Pancreas (tissue), 10 donors: ENCODE results near the gene TTC39B. TPM values are rescaled to one million over a fixed set of nuclear protein-coding genes. Genes with fewer than 3 reads are reported as not detected.

Source experiments
- ATAC-seq, 4 donors: fragments of 200-7000 bp; cut with Tn5 transposase; one replicate each; pipeline versions ENCODE4 v1.8.0 to v1.9.1; 2020; ENCODE audit warnings: mild to moderate bottlenecking in 4 of 4, moderate library complexity in 4 of 4
- DNase-seq, 6 donors: peaks; one replicate each; pipeline ENCODE4 v3.0.0-alpha.2; 2020
- FAIRE-seq: peaks from 2 replicates; lab custom pipeline; 2012; peaks lifted over from hg19 to GRCh38; lab: Jason Lieb, UNC
- H3K27ac ChIP-seq, 4 donors: fragments of 200-600 bp; sonication (generic); 1 replicate in 3 of 4; 2 replicates in 1 of 4; pipeline versions ENCODE4 v1.5.0 to v1.8.0; 2020
- H3K27me3 ChIP-seq, 4 donors: fragments of 200-600 bp; one replicate each; pipeline ENCODE4 v1.8.0; 2021
- H3K36me3 ChIP-seq, 3 donors: fragments of 200-600 bp; sonication (generic) in 1 of 3; one replicate each; pipeline versions ENCODE4 v1.5.0 to v1.8.0; 2020 to 2021
- H3K4me1 ChIP-seq, 3 donors: fragments of 200-600 bp; one replicate each; pipeline ENCODE4 v1.8.0; 2021
- H3K4me3 ChIP-seq, 4 donors: fragments of 200-600 bp; sonication (generic) in 2 of 4; one replicate each; pipeline versions ENCODE4 v1.5.0 to v1.8.0; 2020 to 2021
- H3K9me3 ChIP-seq, 4 donors: fragments of 200-600 bp; one replicate each; pipeline ENCODE4 v1.8.0; 2021
- CTCF ChIP-seq, 4 donors: fragments of 200-600 bp; sonication (generic) in 3 of 4; IDR thresholded peaks; one replicate each; pipeline versions ENCODE4 v1.5.0 to v1.8.0; 2021; ENCODE audit warnings: antibody characterized with exemption in 4 of 4
- WGBS, 2 donors: extraction: QIAGEN DNeasy Blood & Tissue Kit; methylation state at CpG; one replicate each; pipeline ENCODE4 v1.1.7; 2013; 5-methylcytosine and 5-hydroxymethylcytosine counted together
- intact Hi-C, 3 donors: fragments of 100-400 bp; cut with DNase I; formaldehyde crosslinking; loops; one replicate each; pipeline versions ENCODE4 v1.11.1 to v1.14.2; 2022
- polyA plus RNA-seq, 2 donors: library from polyadenylated mRNA; stranded (reverse); fragments of 200-250 nt; gene quantifications; one replicate each; pipeline ENCODE4 v1.2.3, GENCODE V29; 2013
- total RNA-seq, 6 donors: library from RNA; stranded (reverse); fragmentation: NEBNext Ultra II Directional in 4 of 6; extraction: Animal tissue kit (Norgen Biotek cat#: 25700) in 4 of 6; gene quantifications; one replicate each; pipeline versions ENCODE4 v1.2.1 to v1.2.4, GENCODE V29; 2021 to 2023
- donor health status: healthy with polysubstance abuse.
- donor health status: DM: no; HTN: no; CAD: no; lungs with moderate emphysema.
- donor health status: DM: no; HTN: no; CAD: no.
- donor health status: control.
- donor health status: control.
- donor health status: Bipolar disorder and iron deficiency.
- donor health status: DM: yes; HTN: yes; CAD: no.
- donor health status: DM: no; HTN: no; CAD: no.
- donor health status: DM: no; HTN: no; CAD: no.
- donor health status: DM: yes; HTN: yes; CAD: no.

The TTC39B gene
- total and polyA plus RNA-seq, 8 donors = 1.5 to 12.1 (median 5.1) TPM

DNA sequence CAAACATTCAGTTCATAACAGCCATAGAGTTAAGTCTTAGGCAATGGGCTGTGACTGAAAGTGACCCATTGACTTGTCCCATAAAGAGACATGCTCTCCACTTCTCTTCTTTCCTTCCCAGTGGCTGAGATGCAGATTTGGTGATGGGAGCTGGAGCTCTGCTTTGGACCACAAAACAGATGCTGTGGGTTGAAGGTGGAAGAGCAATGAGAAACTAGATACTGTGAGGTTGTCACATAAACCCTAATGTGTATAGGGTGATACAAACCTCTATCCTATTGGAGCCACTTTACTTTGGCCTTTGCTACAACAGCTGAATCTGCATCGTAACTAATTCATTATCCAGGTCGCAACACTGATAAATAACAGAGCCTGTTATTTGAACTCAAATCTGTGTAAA lies 192.0 kb downstream of the TTC39B start:
- WGBS, 2 donors = 63 to 77% methylated on average over 2 of the region's 2 CpGs
- FAIRE-seq (no peak), DNase-seq (no peak), ATAC-seq (no peak)
- Histone ChIP-seq H3K27me3 (no peaks in the 10 kb centered on the region), H3K4me3 (no peak overlapping the region), H3K27ac (no peak overlapping the region), H3K4me1 (no peaks in the 10 kb centered on the region), H3K9me3 (no peaks in the 10 kb centered on the region), H3K36me3 (no peaks in the 10 kb centered on the region)
- TF ChIP-seq CTCF (IDR thresholded peaks at IDR 0.05) = no peak
- intact Hi-C loops = no loop called here

Other genes with a start within 250 kb of the TTC39B start
- 10 to 100 TPM in 2 of 6 donors, 1 to 10 TPM in 4; 7.0 to 16.0 (median 8.7) TPM for gene SNAPC3, start 115.7 kb upstream of the TTC39B start, total RNA-seq
- 10 to 100 TPM in 1 of 2 donors, 1 to 10 TPM in 1; 8.6 to 10.2 TPM for gene SNAPC3, start 115.7 kb upstream of the TTC39B start, polyA plus RNA-seq
- gene PSIP1, start 203.8 kb upstream of the TTC39B start, total RNA-seq = 10 to 100 TPM in 4 of 6 donors, 1 to 10 TPM in 2; 9.0 to 15.5 (median 11.2) TPM
- gene PSIP1, start 203.8 kb upstream of the TTC39B start, polyA plus RNA-seq = 10 to 100 TPM in 1 of 2 donors, 1 to 10 TPM in 1; 10.0 to 18.9 TPM
- gene CCDC171, start 245.8 kb upstream of the TTC39B start, total RNA-seq = 1 to 10 TPM; 1.7 to 3.7 (median 2.7) TPM
- 1 to 10 TPM; 1.5 to 2.9 TPM for gene CCDC171, start 245.8 kb upstream of the TTC39B start, polyA plus RNA-seq